Thyroid gland (tissue), 4 donors: ENCODE data around the gene IKBKG. TPM values are rescaled to one million over a fixed set of nuclear protein-coding genes. Genes with fewer than 3 reads are reported as not detected.

ENCODE experiments used
- DNase-seq, 2 donors: peaks; one replicate each; pipeline ENCODE4 v3.0.0-alpha.2; 2019
- H3K27ac ChIP-seq, 3 donors: fragments of 200-600 bp; sonication (generic); 1 replicate in 2 of 3; 2 replicates in 1 of 3; pipeline ENCODE4 v1.5.1; 2016 to 2019; ENCODE audit warnings: mild to moderate bottlenecking in 1 of 3, moderate library complexity in 1 of 3
- H3K27me3 ChIP-seq: fragments of 200-600 bp; sonication (generic); one replicate; pipeline ENCODE4 v1.5.1; 2019
- H3K36me3 ChIP-seq, 2 donors: fragments of 200-600 bp; sonication (generic); one replicate each; pipeline ENCODE4 v1.5.1; 2016 to 2019
- H3K4me1 ChIP-seq, 2 donors: fragments of 200-600 bp; sonication (generic); one replicate each; pipeline ENCODE4 v1.5.1; 2017 to 2019
- H3K4me3 ChIP-seq, 3 donors: fragments of 200-600 bp; sonication (generic); replicated peaks in 1 of 3; 1 replicate in 2 of 3; 2 replicates in 1 of 3; pipeline ENCODE4 v1.5.1; 2016; ENCODE audit warnings: mild to moderate bottlenecking in 1 of 3
- H3K9me3 ChIP-seq: fragments of 200-600 bp; sonication (generic); one replicate; pipeline ENCODE4 v1.5.1; 2017
- CTCF ChIP-seq, 6 experiments: fragments of 200-600 bp in 3 of 6; fragments of 450-650 bp in 3 of 6; sonication (generic) in 3 of 6; IDR thresholded peaks; one replicate each; pipeline ENCODE4 v1.5.1; 2016 to 2019; ENCODE audit warnings: antibody characterized with exemption in 6 of 6, mild to moderate bottlenecking in 2 of 6, inconsistent platforms in 1 of 6, moderate library complexity in 1 of 6
- POLR2A ChIP-seq, 2 donors: fragments of 450-650 bp; IDR thresholded peaks; one replicate each; pipeline ENCODE4 v1.6.1; 2017; ENCODE audit warnings: antibody characterized with exemption in 2 of 2, mild to moderate bottlenecking in 2 of 2, moderate library complexity in 1 of 2
- WGBS, 2 donors: methylation state at CpG; one replicate each; pipeline ENCODE4 v1.1.5; 2017; 5-methylcytosine and 5-hydroxymethylcytosine counted together
- intact Hi-C: fragments of 100-400 bp; cut with DNase I; formaldehyde crosslinking; loops from one replicate; pipeline ENCODE4 v1.15.1; 2023
- total RNA-seq, 4 donors: library from RNA; depleted of rRNA; stranded (reverse); fragments of >200 nt; gene quantifications; one replicate each; pipeline ENCODE4 v1.2.3, GENCODE V29; 2016

The IKBKG gene
- total RNA-seq, 4 donors from 2014 or later: 14.4 to 24.3 (median 16.8) TPM

DNA sequence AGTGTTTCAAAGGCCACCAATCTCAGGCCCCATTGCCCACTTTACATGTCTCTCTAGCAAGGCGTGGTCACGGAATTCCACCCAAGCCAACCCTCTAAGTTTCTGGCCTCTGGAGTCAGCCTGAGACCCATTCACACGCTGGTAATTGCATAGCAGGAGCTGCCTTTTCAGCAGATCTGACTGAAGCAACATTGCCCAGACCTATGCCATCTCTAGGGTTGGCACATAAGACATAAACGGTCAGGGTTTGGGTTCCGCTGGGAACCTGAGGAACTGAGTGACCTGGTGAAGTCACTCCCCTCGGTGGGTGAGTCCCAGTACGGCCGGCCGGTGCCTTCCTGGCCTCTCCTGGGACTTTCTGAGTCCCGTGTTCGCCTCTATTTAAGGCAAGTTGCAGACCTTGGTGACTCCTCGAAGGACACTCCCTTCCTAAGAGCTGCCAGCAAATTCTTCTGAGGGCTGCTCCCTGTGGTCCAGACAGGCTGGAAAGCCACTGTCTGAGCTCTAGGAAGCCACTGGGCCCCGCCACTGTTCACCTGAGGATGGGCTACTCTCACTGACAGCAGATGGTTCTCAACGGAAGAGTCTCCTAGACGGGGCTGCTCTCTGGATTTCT is 53.4 kb downstream of the IKBKG start:
- 80 to 81% methylated on average over 2 to 5 of the region's 15 CpGs for WGBS, 2 donors

DNA sequence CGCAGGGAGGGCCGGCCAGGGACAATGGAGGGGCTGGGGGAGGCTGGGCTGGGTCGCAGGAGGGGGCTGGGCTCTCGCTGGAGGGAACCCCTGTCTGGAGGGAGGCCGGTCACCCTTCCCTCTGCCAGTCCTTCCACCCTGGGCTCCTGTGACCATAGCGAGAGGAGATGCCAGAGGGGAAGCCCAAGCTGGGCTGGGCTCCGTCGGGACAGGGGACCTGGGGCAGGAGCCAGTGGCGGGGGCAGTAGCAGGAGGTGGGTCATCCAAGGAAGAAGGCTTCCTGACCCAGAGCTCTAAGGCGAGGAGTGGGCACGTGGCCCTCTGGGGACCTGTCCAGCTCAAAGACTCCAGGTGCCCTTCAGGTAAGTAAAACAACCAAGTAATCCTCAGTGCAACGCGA is 54.8 kb downstream of the IKBKG start:
- no peak for DNase-seq
- Histone ChIP-seq H3K9me3 (no peaks in the 10 kb centered on the region), H3K36me3 (no peaks in the 10 kb centered on the region), H3K4me3 (no peak overlapping the region), H3K27ac (no peak overlapping the region), H3K27me3 (no peaks in the 10 kb centered on the region), H3K4me1 (no peaks in the 10 kb centered on the region)
- intact Hi-C loops: no loop called here
- 61 to 80% methylated on average over 4 to 11 of the region's 13 CpGs for WGBS, 2 donors
- no peak for TF ChIP-seq POLR2A (IDR thresholded peaks at IDR 0.05)
- no peak for TF ChIP-seq CTCF (IDR thresholded peaks at IDR 0.05)

More for the DNA sequence above, 53.4 kb downstream of the IKBKG start:
- Histone ChIP-seq H3K4me1 (no peaks in the 10 kb centered on the region), H3K27ac (no peak overlapping the region), H3K36me3 (no peaks in the 10 kb centered on the region), H3K9me3 (no peaks in the 10 kb centered on the region), H3K27me3 (no peaks in the 10 kb centered on the region), H3K4me3 (no peak overlapping the region)
- no peak for DNase-seq
- intact Hi-C loops: no loop called here
- TF ChIP-seq CTCF (IDR thresholded peaks at IDR 0.05) (no peak), POLR2A (IDR thresholded peaks at IDR 0.05) (no peak)

GRCh38 chrX:154602766-154603437 is 55.5 kb downstream of the IKBKG start:
- WGBS, 2 donors: 89 to 94% methylated on average over 11 to 16 of the region's 18 CpGs
- Histone ChIP-seq H3K4me1 (no peaks in the 10 kb centered on the region), H3K27me3 (no peaks in the 10 kb centered on the region), H3K27ac (no peak overlapping the region), H3K36me3 (no peaks in the 10 kb centered on the region), H3K9me3 (no peaks in the 10 kb centered on the region), H3K4me3 (no peak overlapping the region)
- no peak for TF ChIP-seq CTCF (IDR thresholded peaks at IDR 0.05)
- TF ChIP-seq POLR2A (IDR thresholded peaks at IDR 0.05): no peak
- intact Hi-C loops: no loop called here
- DNase-seq: no peak

GRCh38 chrX:154603438-154604430 is 56.3 kb downstream of the IKBKG start:
- H3K4me3 ChIP-seq: no peak overlapping the region
- no peak overlapping the region for H3K27ac ChIP-seq
- TF ChIP-seq CTCF (IDR thresholded peaks at IDR 0.05) (no peak), POLR2A (IDR thresholded peaks at IDR 0.05) (no peak)
- WGBS, 2 donors: 74 to 75% methylated on average over 7 to 8 of the region's 13 CpGs
- no peaks in the 10 kb centered on the region for H3K27me3 ChIP-seq
- H3K36me3 ChIP-seq: no peaks in the 10 kb centered on the region
- no peaks in the 10 kb centered on the region for H3K9me3 ChIP-seq
- peak; percentile 11 to 26 for DNase-seq
- H3K4me1 ChIP-seq: no peaks in the 10 kb centered on the region
- intact Hi-C loops: no loop called here
